Thoracic aorta (tissue), 2 donors: ENCODE results near the gene RASSF5. TPM values are rescaled to one million over a fixed set of nuclear protein-coding genes. Genes with fewer than 3 reads are reported as not detected.

Source experiments
- ATAC-seq: fragments of 150-250 bp; one replicate; pipeline ENCODE4 v1.8.0; 2017; ENCODE audit warnings: low read depth; ENCODE audit not compliant: insufficient number of reproducible peaks, low FRiP score
- DNase-seq: peaks from one replicate; pipeline ENCODE4 v3.0.0-alpha.2; 2020; ENCODE audit warnings: low spot score
- H3K27ac ChIP-seq, 2 donors: fragments of 200-600 bp; sonication (generic); 1 replicate in 1 of 2; 2 replicates in 1 of 2; pipeline ENCODE4 v1.5.1; 2016; ENCODE audit warnings: mild to moderate bottlenecking in 2 of 2, moderate library complexity in 2 of 2
- H3K27me3 ChIP-seq: fragments of 200-600 bp; sonication (generic); replicated peaks from 2 replicates; pipeline ENCODE4 v1.6.0; 2016; ENCODE audit warnings: mild to moderate bottlenecking; ENCODE audit not compliant: insufficient read depth
- H3K36me3 ChIP-seq: fragments of 200-600 bp; sonication (generic); one replicate; pipeline ENCODE4 v1.5.1; 2016
- H3K4me1 ChIP-seq, 2 donors: fragments of 200-600 bp; sonication (generic); 1 replicate in 1 of 2; 2 replicates in 1 of 2; pipeline versions ENCODE4 v1.5.1 to v1.6.0; 2016; ENCODE audit warnings: low read depth in 2 of 2, mild to moderate bottlenecking in 1 of 2; ENCODE audit not compliant: control insufficient read depth in 1 of 2
- H3K4me3 ChIP-seq: fragments of 200-600 bp; sonication (generic); 2 replicates; pipeline ENCODE4 v1.5.1; 2016; ENCODE audit warnings: mild to moderate bottlenecking
- H3K9me3 ChIP-seq: fragments of 200-600 bp; sonication (generic); 2 replicates; pipeline ENCODE4 v1.5.1; 2016
- total RNA-seq, 2 donors: library from RNA; depleted of rRNA; stranded (reverse); fragments of >200 nt; gene quantifications; one replicate each; pipeline versions ENCODE4 v1.1.0 to v1.2.3, GENCODE V29; 2016
- TF ChIP-seq, protein P1 (sequence below): fragments of 200-600 bp; sonication (generic); IDR thresholded peaks from one replicate; pipeline ENCODE4 v1.5.1; 2019; ENCODE audit warnings: antibody characterized with exemption

RASSF5 gene
- total RNA-seq, result 10 to 100 TPM; 21.7 to 22.8 TPM

GRCh38 chr1:206507284-206508129 lies at the start of gene RASSF5:
Gene RASSF5, plus strand, starts transcription at chr1:206507531. Its CDS starts 72 bp downstream, at chr1:206507603.
- Histone ChIP-seq H3K27ac (peak within 1 kb of the TSS; percentile 40 to 63), H3K4me1 (peaks cover 29 to 54% of the 10 kb centered on the region in 2 donors), H3K4me3 (peak within 1 kb of the TSS; percentile 88), H3K36me3 (no peaks in the 10 kb centered on the region), H3K27me3 (no peaks in the 10 kb centered on the region), H3K9me3 (no peaks in the 10 kb centered on the region)
- DNase-seq (peak; percentile 49), ATAC-seq (peak; percentile 47)
- TF ChIP-seq, protein P1, sequence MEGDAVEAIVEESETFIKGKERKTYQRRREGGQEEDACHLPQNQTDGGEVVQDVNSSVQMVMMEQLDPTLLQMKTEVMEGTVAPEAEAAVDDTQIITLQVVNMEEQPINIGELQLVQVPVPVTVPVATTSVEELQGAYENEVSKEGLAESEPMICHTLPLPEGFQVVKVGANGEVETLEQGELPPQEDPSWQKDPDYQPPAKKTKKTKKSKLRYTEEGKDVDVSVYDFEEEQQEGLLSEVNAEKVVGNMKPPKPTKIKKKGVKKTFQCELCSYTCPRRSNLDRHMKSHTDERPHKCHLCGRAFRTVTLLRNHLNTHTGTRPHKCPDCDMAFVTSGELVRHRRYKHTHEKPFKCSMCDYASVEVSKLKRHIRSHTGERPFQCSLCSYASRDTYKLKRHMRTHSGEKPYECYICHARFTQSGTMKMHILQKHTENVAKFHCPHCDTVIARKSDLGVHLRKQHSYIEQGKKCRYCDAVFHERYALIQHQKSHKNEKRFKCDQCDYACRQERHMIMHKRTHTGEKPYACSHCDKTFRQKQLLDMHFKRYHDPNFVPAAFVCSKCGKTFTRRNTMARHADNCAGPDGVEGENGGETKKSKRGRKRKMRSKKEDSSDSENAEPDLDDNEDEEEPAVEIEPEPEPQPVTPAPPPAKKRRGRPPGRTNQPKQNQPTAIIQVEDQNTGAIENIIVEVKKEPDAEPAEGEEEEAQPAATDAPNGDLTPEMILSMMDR, result no peak

GRCh38 chr1:206459703-206460102 lies 47.6 kb upstream of the RASSF5 start:
- no peak for ATAC-seq
- H3K36me3 ChIP-seq, result peaks cover 13% of the 10 kb centered on the region
- no peak overlapping the region for H3K4me3 ChIP-seq
- TF ChIP-seq, protein P1, result no peak
- no peak overlapping the region for H3K27ac ChIP-seq
- H3K9me3 ChIP-seq, result no peaks in the 10 kb centered on the region
- H3K27me3 ChIP-seq, result no peaks in the 10 kb centered on the region
- DNase-seq, result no peak
- H3K4me1 ChIP-seq, result peaks cover 0 to 4% of the 10 kb centered on the region in 2 donors

DNA sequence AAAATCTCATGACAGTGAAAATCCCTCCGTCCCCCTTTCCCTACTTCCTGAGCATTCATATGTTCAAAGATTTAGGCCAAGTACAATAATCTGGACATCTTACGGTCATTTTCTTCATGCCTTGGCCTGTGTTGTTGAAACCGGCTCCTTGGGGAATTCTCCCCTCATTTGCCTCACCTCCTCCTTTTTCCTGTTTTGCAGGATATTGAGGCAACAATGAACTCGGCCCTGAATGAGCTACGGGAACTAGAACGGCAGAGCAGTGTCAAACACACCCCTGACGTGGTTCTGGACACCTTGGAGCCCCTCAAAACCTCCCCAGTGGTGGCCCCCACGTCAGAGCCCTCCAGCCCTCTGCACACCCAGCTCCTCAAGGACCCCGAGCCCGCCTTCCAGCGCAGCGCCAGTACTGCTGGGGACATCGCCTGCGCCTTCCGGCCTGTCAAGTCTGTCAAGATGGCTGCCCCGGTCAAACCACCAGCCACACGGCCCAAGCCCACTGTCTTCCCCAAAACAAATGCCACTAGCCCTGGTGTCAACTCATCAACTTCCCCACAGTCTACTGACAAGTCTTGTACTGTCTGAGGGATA lies 46.4 kb upstream of the RASSF5 start:
- H3K4me3 ChIP-seq, result no peak overlapping the region
- no peak overlapping the region for H3K27ac ChIP-seq
- TF ChIP-seq, protein P1, result no peak
- H3K27me3 ChIP-seq, result no peaks in the 10 kb centered on the region
- no peaks in the 10 kb centered on the region for H3K9me3 ChIP-seq
- peaks cover 4% of the 10 kb centered on the region for H3K36me3 ChIP-seq
- H3K4me1 ChIP-seq, result peaks cover 0 to 4% of the 10 kb centered on the region in 2 donors
- ATAC-seq (no peak), DNase-seq (no peak)

DNA sequence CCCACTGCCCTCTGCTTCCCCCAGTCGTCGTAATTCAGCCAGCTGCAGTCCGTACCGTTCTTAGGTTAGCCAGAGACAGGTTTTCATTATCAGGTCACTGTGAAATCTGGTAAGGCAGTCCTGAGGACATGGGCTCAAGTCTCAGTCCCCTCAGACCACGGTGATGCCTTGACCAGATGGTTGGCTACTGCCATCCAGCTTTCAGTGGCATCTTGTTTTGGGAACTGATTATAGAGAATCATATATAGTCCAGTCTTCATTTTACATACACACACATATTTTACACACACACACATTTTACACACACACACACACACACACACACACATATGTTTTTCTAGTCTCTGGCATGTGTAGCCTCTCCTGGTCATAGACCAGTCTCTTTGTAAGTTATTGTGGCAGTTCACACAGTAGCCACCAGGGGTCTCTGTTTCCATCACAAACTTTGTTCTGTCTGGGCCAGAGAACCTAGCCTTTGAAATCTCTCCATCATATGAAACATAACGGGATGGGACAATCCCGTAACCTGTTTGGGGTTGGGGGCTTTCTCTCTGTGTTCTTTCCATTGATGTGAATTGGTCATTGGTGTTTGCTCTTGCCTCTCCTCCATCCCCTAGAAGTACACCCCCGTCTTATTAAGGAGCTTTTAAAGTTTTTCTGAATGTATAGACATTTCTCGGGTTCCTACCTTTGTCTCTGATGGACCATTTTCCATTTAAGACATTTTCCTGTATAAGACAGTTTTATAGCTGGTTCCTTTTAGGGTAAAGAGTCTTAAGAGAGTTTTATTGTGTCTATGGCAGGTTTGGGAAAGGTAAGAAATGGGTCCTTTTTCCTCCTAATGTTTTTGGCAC lies 45.5 kb upstream of the RASSF5 start:
- no peak overlapping the region for H3K27ac ChIP-seq
- H3K4me1 ChIP-seq, result peaks cover 0 to 4% of the 10 kb centered on the region in 2 donors
- no peak overlapping the region for H3K4me3 ChIP-seq
- peaks cover 4% of the 10 kb centered on the region for H3K36me3 ChIP-seq
- TF ChIP-seq, protein P1, result peak; percentile 84
- ATAC-seq, result peak; percentile 55
- DNase-seq, result no peak
- no peaks in the 10 kb centered on the region for H3K27me3 ChIP-seq
- H3K9me3 ChIP-seq, result no peaks in the 10 kb centered on the region
